GM23338 (cell line): Measurements from ENCODE around the gene MPPED1. TPM values are rescaled to one million over a fixed set of nuclear protein-coding genes. Genes with fewer than 3 reads are reported as not detected.

Experiments used
- ATAC-seq: fragments of 200-7000 bp; cut with Tn5 transposase; 3 replicates; pipeline ENCODE4 v1.9.1; 2020
- DNase-seq: peaks from one replicate; pipeline ENCODE4 v3.0.0-alpha.2; 2015; ENCODE audit warnings: low spot score
- H2AFZ ChIP-seq: fragments of 200-600 bp; sonication (generic); 2 replicates; pipeline ENCODE4 v1.8.0; 2016; ENCODE audit warnings: antibody characterized with exemption, mild to moderate bottlenecking, moderate library complexity
- H3F3A ChIP-seq: fragments of 200-600 bp; sonication (generic); replicated peaks from 2 replicates; pipeline ENCODE4 v1.8.0; 2017; ENCODE audit warnings: antibody characterized with exemption, mixed run types, low read depth
- H3K27ac ChIP-seq: fragments of 200-600 bp; sonication (generic); 2 replicates; pipeline ENCODE4 v1.6.1; 2016; ENCODE audit warnings: low read depth
- H3K27me3 ChIP-seq: fragments of 200-600 bp; sonication (generic); 2 replicates; pipeline ENCODE4 v1.8.0; 2016; ENCODE audit warnings: mild to moderate bottlenecking, mixed run types, moderate library complexity; ENCODE audit not compliant: insufficient read depth
- H3K36me3 ChIP-seq: fragments of 200-600 bp; sonication (generic); 2 replicates; pipeline ENCODE4 v1.8.0; 2016; ENCODE audit warnings: mild to moderate bottlenecking; ENCODE audit not compliant: insufficient read depth
- H3K4me1 ChIP-seq: fragments of 200-600 bp; sonication (generic); 2 replicates; pipeline ENCODE4 v1.8.0; 2016; ENCODE audit warnings: mild to moderate bottlenecking, moderate library complexity; ENCODE audit not compliant: insufficient read depth
- H3K4me2 ChIP-seq: fragments of 200-600 bp; sonication (generic); 2 replicates; pipeline ENCODE4 v1.7.1; 2017; ENCODE audit warnings: mixed run types
- H3K4me3 ChIP-seq: fragments of 200-600 bp; sonication (generic); 2 replicates; pipeline ENCODE4 v1.6.1; 2016; ENCODE audit warnings: mixed run types
- H3K79me2 ChIP-seq: fragments of 200-600 bp; sonication (generic); replicated peaks from 2 replicates; pipeline ENCODE4 v1.8.0; 2017; ENCODE audit warnings: mild to moderate bottlenecking; ENCODE audit not compliant: insufficient read depth
- H3K9me2 ChIP-seq: fragments of 200-600 bp; sonication (generic); 2 replicates; pipeline ENCODE4 v1.8.0; 2017; ENCODE audit not compliant: insufficient read depth
- H4K20me1 ChIP-seq: fragments of 200-600 bp; sonication (generic); replicated peaks from 2 replicates; pipeline ENCODE4 v1.8.0; 2017; ENCODE audit warnings: mild to moderate bottlenecking; ENCODE audit not compliant: insufficient read depth
- H3K27ac Mint-ChIP-seq: 2 replicates; pipeline ENCODE4 v1.8.0; 2020; ENCODE audit warnings: inconsistent platforms, mild to moderate bottlenecking, moderate library complexity, mixed read lengths
- H3K27me3 Mint-ChIP-seq: 3 replicates; pipeline ENCODE4 v1.8.0; 2022; ENCODE audit warnings: low read depth, mild to moderate bottlenecking, moderate library complexity, mixed read lengths, inconsistent platforms; ENCODE audit not compliant: insufficient read depth, poor library complexity
- H3K36me3 Mint-ChIP-seq: 3 replicates; pipeline ENCODE4 v1.8.0; 2021; ENCODE audit warnings: low read depth, mild to moderate bottlenecking, inconsistent platforms, moderate library complexity, mixed read lengths
- H3K4me1 Mint-ChIP-seq: 3 replicates; pipeline ENCODE4 v1.8.0; 2020; ENCODE audit warnings: mild to moderate bottlenecking, inconsistent platforms, mixed read lengths
- H3K4me3 Mint-ChIP-seq: 3 replicates; pipeline ENCODE4 v1.8.0; 2021; ENCODE audit warnings: moderate library complexity, mild to moderate bottlenecking, inconsistent platforms, mixed read lengths
- H3K9me3 Mint-ChIP-seq: 3 replicates; pipeline ENCODE4 v1.8.0; 2020; ENCODE audit warnings: moderate library complexity, mild to moderate bottlenecking, inconsistent platforms, mixed read lengths
- CREB1 ChIP-seq: fragments of 250-450 bp; sonication (Bioruptor Pico); IDR thresholded peaks from 2 replicates; pipeline ENCODE4 v1.5.0; 2020; ENCODE audit warnings: low read depth, mild to moderate bottlenecking, moderate library complexity
- JUNB ChIP-seq: IDR thresholded peaks from one replicate; pipeline ENCODE4 v1.6.1; 2016; ENCODE audit warnings: antibody characterized with exemption; ENCODE audit not compliant: unreplicated experiment
- NANOG ChIP-seq: IDR thresholded peaks from 2 replicates; pipeline ENCODE4 v1.6.1; 2016; ENCODE audit warnings: antibody characterized with exemption, borderline replicate concordance
- STAT1 ChIP-seq: IDR thresholded peaks from one replicate; pipeline ENCODE4 v1.6.1; 2016; ENCODE audit warnings: antibody characterized with exemption; ENCODE audit not compliant: unreplicated experiment
- ZNF114 ChIP-seq: fragments of 250-450 bp; sonication (Bioruptor Pico); IDR thresholded peaks from 2 replicates; pipeline ENCODE4 v1.5.0; 2020; ENCODE audit warnings: mild to moderate bottlenecking, moderate library complexity
- ZNF462 ChIP-seq: fragments of 250-450 bp; sonication (Bioruptor Pico); IDR thresholded peaks from 2 replicates; pipeline ENCODE4 v1.5.0; 2020; ENCODE audit warnings: mild to moderate bottlenecking, moderate library complexity
- polyA plus RNA-seq: library from polyadenylated mRNA; unstranded; fragments of >200 nt; fragmentation: Nextera tagmentation; extraction: Ambion mirVana; gene quantifications from 2 replicates; pipeline ENCODE4 v1.2.1, GENCODE V29; 2016
- total RNA-seq: library from RNA; depleted of rRNA; stranded (reverse); fragments of >200 nt; shearing (Covaris generic); gene quantifications from 2 replicates; pipeline ENCODE4 v1.2.3, GENCODE V29; 2014
- TF ChIP-seq, protein P1 (sequence below): IDR thresholded peaks from one replicate; pipeline ENCODE4 v1.6.1; 2018; ENCODE audit warnings: antibody characterized with exemption; ENCODE audit not compliant: unreplicated experiment

The MPPED1 gene
- total and polyA plus RNA-seq, 2 experiments from 2014 or later = 0.56 TPM; not detected in 1

GRCh38 chr22:43550672-43551071, 138.9 kb downstream of the MPPED1 start:
- Histone ChIP-seq H3K27me3 (no peaks in the 10 kb centered on the region), H3K79me2 (no peaks in the 10 kb centered on the region), H3K4me1 (peaks cover 6% of the 10 kb centered on the region; the same call in 1 of the 2 replicates), H3K9me2 (no peaks in the 10 kb centered on the region), H3K36me3 (no peaks in the 10 kb centered on the region), H3K4me2 (no peak overlapping the region), H4K20me1 (no peaks in the 10 kb centered on the region), H3F3A (no peaks in the 10 kb centered on the region), H2AFZ (no peak overlapping the region), H3K4me3 (no peak overlapping the region), H3K27ac (no peak overlapping the region)
- ATAC-seq (no peak; the same call in 2 of the 3 replicates), DNase-seq (no peak)
- Mint-ChIP-seq H3K36me3 (peaks cover 21% of the 10 kb centered on the region), H3K27ac (no peak overlapping the region), H3K4me1 (peaks cover 19% of the 10 kb centered on the region), H3K27me3 (peaks cover 6% of the 10 kb centered on the region), H3K9me3 (peaks cover 22% of the 10 kb centered on the region), H3K4me3 (no peak overlapping the region)
- TF ChIP-seq NANOG = no peak
- TF ChIP-seq STAT1 = no peak
- TF ChIP-seq, protein P1, sequence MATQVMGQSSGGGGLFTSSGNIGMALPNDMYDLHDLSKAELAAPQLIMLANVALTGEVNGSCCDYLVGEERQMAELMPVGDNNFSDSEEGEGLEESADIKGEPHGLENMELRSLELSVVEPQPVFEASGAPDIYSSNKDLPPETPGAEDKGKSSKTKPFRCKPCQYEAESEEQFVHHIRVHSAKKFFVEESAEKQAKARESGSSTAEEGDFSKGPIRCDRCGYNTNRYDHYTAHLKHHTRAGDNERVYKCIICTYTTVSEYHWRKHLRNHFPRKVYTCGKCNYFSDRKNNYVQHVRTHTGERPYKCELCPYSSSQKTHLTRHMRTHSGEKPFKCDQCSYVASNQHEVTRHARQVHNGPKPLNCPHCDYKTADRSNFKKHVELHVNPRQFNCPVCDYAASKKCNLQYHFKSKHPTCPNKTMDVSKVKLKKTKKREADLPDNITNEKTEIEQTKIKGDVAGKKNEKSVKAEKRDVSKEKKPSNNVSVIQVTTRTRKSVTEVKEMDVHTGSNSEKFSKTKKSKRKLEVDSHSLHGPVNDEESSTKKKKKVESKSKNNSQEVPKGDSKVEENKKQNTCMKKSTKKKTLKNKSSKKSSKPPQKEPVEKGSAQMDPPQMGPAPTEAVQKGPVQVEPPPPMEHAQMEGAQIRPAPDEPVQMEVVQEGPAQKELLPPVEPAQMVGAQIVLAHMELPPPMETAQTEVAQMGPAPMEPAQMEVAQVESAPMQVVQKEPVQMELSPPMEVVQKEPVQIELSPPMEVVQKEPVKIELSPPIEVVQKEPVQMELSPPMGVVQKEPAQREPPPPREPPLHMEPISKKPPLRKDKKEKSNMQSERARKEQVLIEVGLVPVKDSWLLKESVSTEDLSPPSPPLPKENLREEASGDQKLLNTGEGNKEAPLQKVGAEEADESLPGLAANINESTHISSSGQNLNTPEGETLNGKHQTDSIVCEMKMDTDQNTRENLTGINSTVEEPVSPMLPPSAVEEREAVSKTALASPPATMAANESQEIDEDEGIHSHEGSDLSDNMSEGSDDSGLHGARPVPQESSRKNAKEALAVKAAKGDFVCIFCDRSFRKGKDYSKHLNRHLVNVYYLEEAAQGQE = no peak
- TF ChIP-seq CREB1 = no peak
- no peak for TF ChIP-seq ZNF462 (CRISPR knock-in tag)
- TF ChIP-seq ZNF114 (CRISPR knock-in tag) = no peak
- TF ChIP-seq JUNB = no peak
